ENCODE measurements around the gene ERMAP. TPM values are rescaled to one million over a fixed set of nuclear protein-coding genes. Genes with fewer than 3 reads are reported as not detected.

Gene ERMAP
- total and polyA plus RNA-seq, 2 of the 8 experiments (the other 6 are each of a cell fraction or from before 2014, with no cell fraction given): 2.5 to 3.9 TPM

DNA sequence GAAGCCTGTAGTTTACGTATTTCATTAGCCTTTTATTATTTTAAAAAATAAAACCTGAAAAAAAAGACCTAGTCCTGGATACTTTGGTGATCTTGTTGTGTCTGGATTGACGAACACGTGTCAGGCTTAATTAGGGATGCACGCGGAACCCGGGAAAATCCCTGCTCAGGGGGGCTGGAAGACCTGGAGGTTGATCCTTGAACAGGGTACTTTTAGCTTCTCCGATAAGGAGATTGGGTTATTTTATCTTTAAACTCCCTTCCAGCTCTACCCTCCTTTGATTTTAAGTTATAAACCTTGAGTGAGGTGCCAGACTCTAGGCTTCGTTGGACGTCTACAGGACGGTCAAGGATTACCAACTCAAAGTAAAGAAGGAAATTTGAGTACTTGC is 28.9 kb downstream of the ERMAP start:
- H3K4me3 ChIP-seq (ENCODE audit: extremely low read depth in 1 of 4, insufficient read depth in 2 of 4, low read depth in 3 of 4, low read length in 4 of 4): peak overlapping the region; percentile 79 to 82 (median 81)
- TF ChIP-seq RNF2 (IDR thresholded peaks at IDR 0.05; ENCODE audit: borderline replicate concordance, low read depth, low read length, missing control alignments, poor library complexity, severe bottlenecking): no peak
- no peak for TF ChIP-seq TBP (IDR thresholded peaks at IDR 0.05; ENCODE audit: low read depth, low read length)
- TF ChIP-seq SP1 (IDR thresholded peaks at IDR 0.05; ENCODE audit: low read depth, low read length): 0 out of 2 replicates have a peak, but pooled peaks have one; percentile 17
- TF ChIP-seq, protein P1, sequence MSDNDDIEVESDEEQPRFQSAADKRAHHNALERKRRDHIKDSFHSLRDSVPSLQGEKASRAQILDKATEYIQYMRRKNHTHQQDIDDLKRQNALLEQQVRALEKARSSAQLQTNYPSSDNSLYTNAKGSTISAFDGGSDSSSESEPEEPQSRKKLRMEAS (IDR thresholded peaks at IDR 0.05): peak; percentile 92
- no peak for TF ChIP-seq NANOG (IDR thresholded peaks at IDR 0.05; ENCODE audit: insufficient read depth, low read depth, low read length, poor library complexity, severe bottlenecking)
- TF ChIP-seq, protein P2, sequence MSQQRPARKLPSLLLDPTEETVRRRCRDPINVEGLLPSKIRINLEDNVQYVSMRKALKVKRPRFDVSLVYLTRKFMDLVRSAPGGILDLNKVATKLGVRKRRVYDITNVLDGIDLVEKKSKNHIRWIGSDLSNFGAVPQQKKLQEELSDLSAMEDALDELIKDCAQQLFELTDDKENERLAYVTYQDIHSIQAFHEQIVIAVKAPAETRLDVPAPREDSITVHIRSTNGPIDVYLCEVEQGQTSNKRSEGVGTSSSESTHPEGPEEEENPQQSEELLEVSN (IDR thresholded peaks at IDR 0.05): peak; percentile 73
- 0 out of 4 replicates have a peak, but pooled peaks of 1 of the 2 experiments have one; percentile 22 for TF ChIP-seq SIN3A (conservative IDR thresholded peaks at IDR 0.05 in 1 of 2, IDR thresholded peaks at IDR 0.05 in 1 of 2; ENCODE audit: low read depth in 1 of 2, low read length in 2 of 2)
- 0 out of 4 replicates have a peak, but pooled peaks of 1 of the 2 experiments have one; percentile 6 for TF ChIP-seq HDAC2 (IDR thresholded peaks at IDR 0.05; ENCODE audit: borderline replicate concordance in 1 of 2, low read depth in 2 of 2, low read length in 2 of 2)
- no peak overlapping the region for H3K4ac ChIP-seq (replicated peaks; ENCODE audit: insufficient read length, low read depth, low read length)
- no peak overlapping the region for H2BK5ac ChIP-seq (ENCODE audit: low read depth, low read length)
- no peak overlapping the region for H2BK15ac ChIP-seq (ENCODE audit: low read length)
- no peak overlapping the region for H3K27ac ChIP-seq (ENCODE audit: low read depth, low read length)
- WGBS, 2 experiments (ENCODE audit: extremely low coverage in 1 of 2, insufficient coverage in 1 of 2, insufficient read length in 1 of 2, insufficient replicate concordance in 2 of 2, low coverage in 1 of 2, low lambda C conversion rate in 2 of 2, missing lambda C conversion rate in 1 of 2): 3% methylated on average over 10 of the region's 10 CpGs; no CpG with 5 or more reads in 1 of the 2 experiments
- H3K23me2 ChIP-seq (ENCODE audit: low read depth, low read length): peaks cover 12% of the 10 kb centered on the region
- peak overlapping the region; percentile 45 for H2AFZ ChIP-seq (ENCODE audit: low read length)
- peak overlapping the region in 2 of 4 experiments; percentile 46 to 87; a peak in 4 of 7 replicates for H3K9ac ChIP-seq (replicated peaks in 1 of 4; ENCODE audit: extremely low read depth in 1 of 4, low read depth in 3 of 4, low read length in 3 of 4)
- no peak overlapping the region for H4K5ac ChIP-seq (ENCODE audit: insufficient read length, low read depth, low read length)
- FAIRE-seq (no peak), DNase-seq (ENCODE audit: low read depth in 1 of 2, low spot score in 2 of 2) (no peak)
- no peaks in the 10 kb centered on the region for H3K27me3 ChIP-seq (replicated peaks in 1 of 4; ENCODE audit: control insufficient read depth in 3 of 4, extremely low read depth in 1 of 4, insufficient read depth in 3 of 4, low read length in 3 of 4)
- peaks cover 11 to 22% of the 10 kb centered on the region in 2 experiments; a peak in 3 of 4 replicates for H3K79me2 ChIP-seq (ENCODE audit: control insufficient read depth in 1 of 2, insufficient read depth in 2 of 2, low read length in 2 of 2)
- peaks cover 3 to 18% (median 11%) of the 10 kb centered on the region in 4 experiments; a peak in 5 of 8 replicates for H3K36me3 ChIP-seq (ENCODE audit: control insufficient read depth in 2 of 4, insufficient read depth in 4 of 4, low read length in 3 of 4)
- no peak overlapping the region for H3K23ac ChIP-seq (ENCODE audit: insufficient read length)
- ChIA-PET POLR2A (ENCODE audit: partially characterized antibody) (interaction anchor here (0.6 to 3.6 kb wide), 16 partner anchors 8 to 274 kb away, joined by 3 to 21 read pairs (median 6); partner anchors contain the start of genes ERMAP, PPIH and SVBP), CTCF (ENCODE audit: partially characterized antibody) (interaction anchor here (0.6 to 5.0 kb wide), 19 partner anchors 8 to 246 kb away, joined by 3 to 30 read pairs (median 3); partner anchors contain the start of genes C1orf50 and P3H1)
- H3K4me1 ChIP-seq (replicated peaks in 1 of 4; ENCODE audit: control insufficient read depth in 3 of 4, insufficient read depth in 4 of 4, low read length in 3 of 4): peaks cover 2 to 9% (median 5%) of the 10 kb centered on the region in 4 experiments; a peak in 6 of 7 replicates
- no peak overlapping the region for H3K14ac ChIP-seq (ENCODE audit: insufficient read length)
- no peak overlapping the region for H2AK5ac ChIP-seq (ENCODE audit: low read depth, low read length)
- H2BK12ac ChIP-seq (ENCODE audit: low read depth, low read length): no peak overlapping the region
- no peak overlapping the region for H2BK20ac ChIP-seq (ENCODE audit: low read length)
- H2BK120ac ChIP-seq (replicated peaks; ENCODE audit: low read depth, low read length): no peak overlapping the region
- peaks cover 10% of the 10 kb centered on the region for H3K79me1 ChIP-seq (ENCODE audit: low read depth, low read length)
- H4K91ac ChIP-seq (replicated peaks; ENCODE audit: insufficient read length, low read length): no peak overlapping the region
- peak overlapping the region; percentile 72 to 100 for H3K4me2 ChIP-seq (ENCODE audit: insufficient read depth in 1 of 2, low read depth in 2 of 2, low read length in 2 of 2)
- no peak overlapping the region; the same call in 1 of the 2 replicates for H3K18ac ChIP-seq (ENCODE audit: extremely low read depth, low read length)
- peaks cover 0 to 2% of the 10 kb centered on the region in 2 experiments for H4K20me1 ChIP-seq (replicated peaks in 1 of 2; ENCODE audit: control insufficient read depth in 1 of 2, insufficient read depth in 2 of 2, low read length in 2 of 2)
- no peak overlapping the region for H3K56ac ChIP-seq (replicated peaks; ENCODE audit: insufficient read length, low read depth, low read length)
- H4K8ac ChIP-seq (ENCODE audit: extremely low read depth, insufficient read depth, low read length): no peak overlapping the region; the same call in 1 of the 2 replicates
- H3K9me3 ChIP-seq (ENCODE audit: insufficient read depth in 2 of 2, low read depth in 1 of 2, low read length in 1 of 2): 0 out of 4 replicates have a peak, but pooled peaks cover 0 to 1% of the 10 kb centered on the region in 2 experiments

All from H1 (cell line).